ENCODE results near the gene TMEM207.

GRCh38 chr3:190436331-190436730, 13.4 kb downstream of the TMEM207 start:
- TF ChIP-seq, protein P1, sequence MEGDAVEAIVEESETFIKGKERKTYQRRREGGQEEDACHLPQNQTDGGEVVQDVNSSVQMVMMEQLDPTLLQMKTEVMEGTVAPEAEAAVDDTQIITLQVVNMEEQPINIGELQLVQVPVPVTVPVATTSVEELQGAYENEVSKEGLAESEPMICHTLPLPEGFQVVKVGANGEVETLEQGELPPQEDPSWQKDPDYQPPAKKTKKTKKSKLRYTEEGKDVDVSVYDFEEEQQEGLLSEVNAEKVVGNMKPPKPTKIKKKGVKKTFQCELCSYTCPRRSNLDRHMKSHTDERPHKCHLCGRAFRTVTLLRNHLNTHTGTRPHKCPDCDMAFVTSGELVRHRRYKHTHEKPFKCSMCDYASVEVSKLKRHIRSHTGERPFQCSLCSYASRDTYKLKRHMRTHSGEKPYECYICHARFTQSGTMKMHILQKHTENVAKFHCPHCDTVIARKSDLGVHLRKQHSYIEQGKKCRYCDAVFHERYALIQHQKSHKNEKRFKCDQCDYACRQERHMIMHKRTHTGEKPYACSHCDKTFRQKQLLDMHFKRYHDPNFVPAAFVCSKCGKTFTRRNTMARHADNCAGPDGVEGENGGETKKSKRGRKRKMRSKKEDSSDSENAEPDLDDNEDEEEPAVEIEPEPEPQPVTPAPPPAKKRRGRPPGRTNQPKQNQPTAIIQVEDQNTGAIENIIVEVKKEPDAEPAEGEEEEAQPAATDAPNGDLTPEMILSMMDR (IDR thresholded peaks at IDR 0.05; ENCODE audit: insufficient read depth, low read length) = no peak
- TF ChIP-seq SPI1 (IDR thresholded peaks at IDR 0.05; ENCODE audit: borderline replicate concordance, low read depth) = no peak
- TF ChIP-seq GABPA (IDR thresholded peaks at IDR 0.05; ENCODE audit: low read depth) = no peak
- peak; percentile 65 for TF ChIP-seq POLR2AphosphoS5 (IDR thresholded peaks at IDR 0.05; ENCODE audit: low read depth)
